GM19351 (cell line): ENCODE results near the gene GIN1.

Experiments used
- ATAC-seq: cut with Tn5 transposase; IDR thresholded peaks from one replicate; pipeline ENCODE4 v1.9.1; 2021; ENCODE audit warnings: mild to moderate bottlenecking, moderate library complexity; ENCODE audit not compliant: unreplicated experiment

GIN1 gene

GRCh38 chr5:103037673-103038455, 82.1 kb downstream of the GIN1 start:
- ATAC-seq, result peak; percentile 38

GRCh38 chr5:103036601-103037000, 83.3 kb downstream of the GIN1 start:
- ATAC-seq, result no peak
